IPS-20b (cell line): ENCODE data around the gene ARL13B.
A peak's percentile ranks its signal among the peaks of the same experiment; 100 is the strongest.

Source experiments
- H3K27ac ChIP-seq: one replicate; pipeline ENCODE4 v1.5.1; 2013; ENCODE audit warnings: low read length
- H3K27me3 ChIP-seq: 2 replicates; pipeline ENCODE4 v1.6.1; 2013; ENCODE audit warnings: mild to moderate bottlenecking, low read length, inconsistent platforms; ENCODE audit not compliant: insufficient read depth
- H3K36me3 ChIP-seq: 2 replicates; pipeline ENCODE4 v1.6.1; 2013; ENCODE audit warnings: low read depth, mild to moderate bottlenecking, inconsistent platforms, low read length, moderate library complexity; ENCODE audit not compliant: insufficient read depth
- H3K4me1 ChIP-seq: 2 replicates; pipeline ENCODE4 v1.6.1; 2013; ENCODE audit warnings: mild to moderate bottlenecking, control low read depth, inconsistent platforms, low read length, moderate library complexity; ENCODE audit not compliant: insufficient read depth
- H3K4me3 ChIP-seq: 2 replicates; pipeline ENCODE4 v1.5.1; 2013; ENCODE audit warnings: mild to moderate bottlenecking, low read length, inconsistent platforms
- H3K9ac ChIP-seq: 2 replicates; pipeline ENCODE4 v1.6.1; 2013; ENCODE audit warnings: low read depth, mild to moderate bottlenecking, inconsistent platforms, low read length, moderate library complexity
- H3K9me3 ChIP-seq: 2 replicates; pipeline ENCODE4 v1.6.1; 2013; ENCODE audit warnings: mild to moderate bottlenecking, low read depth, low read length, inconsistent platforms; ENCODE audit not compliant: insufficient read depth

ARL13B gene

GRCh38 chr3:93969997-93970396 lies 10.0 kb upstream of the ARL13B start:
- Histone ChIP-seq H3K9ac (no peak overlapping the region), H3K4me1 (peaks cover 7% of the 10 kb centered on the region; the same call in 1 of the 2 replicates), H3K4me3 (no peak overlapping the region), H3K9me3 (no peaks in the 10 kb centered on the region), H3K36me3 (no peaks in the 10 kb centered on the region), H3K27me3 (peaks cover 13% of the 10 kb centered on the region), H3K27ac (no peak overlapping the region)

- Histone ChIP-seq H3K9ac (peak within 1 kb of the TSS; percentile 76), H3K27ac (no peak within 1 kb of the TSS), H3K9me3 (no peaks in the 10 kb centered on the region)
Measured at GRCh38 chr3:93973131-93974126, 6.5 kb upstream of the ARL13B start, which contains the start of gene PROS1. Gene PROS1, minus strand, starts transcription at chr3:93973896. Its CDS starts 147 bp downstream, at chr3:93973749.

GRCh38 chr3:93981649-93982048 lies 1.7 kb downstream of the ARL13B start:
- H3K9me3 ChIP-seq: no peaks in the 10 kb centered on the region
- H3K27me3 ChIP-seq: no peaks in the 10 kb centered on the region
- no peaks in the 10 kb centered on the region for H3K4me1 ChIP-seq
- H3K36me3 ChIP-seq: no peaks in the 10 kb centered on the region
- peak overlapping the region; percentile 88; the same call in 1 of the 2 replicates for H3K4me3 ChIP-seq
- no peak overlapping the region for H3K27ac ChIP-seq
- H3K9ac ChIP-seq: no peak overlapping the region

More at GRCh38 chr3:93973131-93974126, 6.5 kb upstream of the ARL13B start, which contains the start of gene PROS1:
- Histone ChIP-seq H3K27me3 (peaks cover 13% of the 10 kb centered on the region), H3K36me3 (no peaks in the 10 kb centered on the region), H3K4me1 (peaks cover 6% of the 10 kb centered on the region; the same call in 1 of the 2 replicates), H3K4me3 (peak within 1 kb of the TSS; percentile 85)

GRCh38 chr3:93983408-93983807 lies 3.5 kb downstream of the ARL13B start:
- H3K27ac ChIP-seq: no peak overlapping the region
- H3K4me3 ChIP-seq: no peak overlapping the region
- no peaks in the 10 kb centered on the region for H3K9me3 ChIP-seq
- H3K27me3 ChIP-seq: no peaks in the 10 kb centered on the region
- H3K36me3 ChIP-seq: no peaks in the 10 kb centered on the region
- H3K4me1 ChIP-seq: no peaks in the 10 kb centered on the region; the same call in 1 of the 2 replicates
- H3K9ac ChIP-seq: no peak overlapping the region

GRCh38 chr3:93984618-93985017 lies 4.7 kb downstream of the ARL13B start:
- H3K4me1 ChIP-seq: no peaks in the 10 kb centered on the region; the same call in 1 of the 2 replicates
- H3K27me3 ChIP-seq: no peaks in the 10 kb centered on the region

GRCh38 chr3:93988283-93988682 lies 8.3 kb downstream of the ARL13B start:
- Histone ChIP-seq H3K27me3 (no peaks in the 10 kb centered on the region), H3K36me3 (no peaks in the 10 kb centered on the region), H3K4me1 (no peaks in the 10 kb centered on the region; the same call in 1 of the 2 replicates), H3K27ac (no peak overlapping the region), H3K9ac (no peak overlapping the region), H3K9me3 (no peaks in the 10 kb centered on the region), H3K4me3 (no peak overlapping the region)

More at GRCh38 chr3:93984618-93985017, 4.7 kb downstream of the ARL13B start:
- Histone ChIP-seq H3K9me3 (no peaks in the 10 kb centered on the region), H3K36me3 (no peaks in the 10 kb centered on the region), H3K4me3 (no peak overlapping the region), H3K9ac (no peak overlapping the region), H3K27ac (no peak overlapping the region)

- H3K4me1 ChIP-seq: no peaks in the 10 kb centered on the region; the same call in 1 of the 2 replicates
- no peak overlapping the region for H3K9ac ChIP-seq
- H3K9me3 ChIP-seq: no peaks in the 10 kb centered on the region
- H3K36me3 ChIP-seq: no peaks in the 10 kb centered on the region
- H3K4me3 ChIP-seq: no peak overlapping the region
- H3K27ac ChIP-seq: no peak overlapping the region
- no peaks in the 10 kb centered on the region for H3K27me3 ChIP-seq
Measured at GRCh38 chr3:93988764-93989163, 8.8 kb downstream of the ARL13B start.

GRCh38 chr3:93989241-93989640 lies 9.3 kb downstream of the ARL13B start:
- H3K4me3 ChIP-seq: no peak overlapping the region
- H3K27ac ChIP-seq: no peak overlapping the region
- no peaks in the 10 kb centered on the region; the same call in 1 of the 2 replicates for H3K4me1 ChIP-seq
- no peaks in the 10 kb centered on the region for H3K36me3 ChIP-seq
- H3K9ac ChIP-seq: no peak overlapping the region
- no peaks in the 10 kb centered on the region for H3K27me3 ChIP-seq
- no peaks in the 10 kb centered on the region for H3K9me3 ChIP-seq

GRCh38 chr3:93991631-93992030 lies 11.7 kb downstream of the ARL13B start:
- Histone ChIP-seq H3K27me3 (no peaks in the 10 kb centered on the region), H3K27ac (no peak overlapping the region), H3K4me1 (no peaks in the 10 kb centered on the region; the same call in 1 of the 2 replicates), H3K9me3 (no peaks in the 10 kb centered on the region), H3K9ac (no peak overlapping the region), H3K4me3 (no peak overlapping the region), H3K36me3 (no peaks in the 10 kb centered on the region)

- Histone ChIP-seq H3K36me3 (no peaks in the 10 kb centered on the region), H3K4me1 (no peaks in the 10 kb centered on the region; the same call in 1 of the 2 replicates), H3K4me3 (no peak overlapping the region), H3K9me3 (no peaks in the 10 kb centered on the region), H3K27ac (no peak overlapping the region), H3K27me3 (no peaks in the 10 kb centered on the region), H3K9ac (no peak overlapping the region)
Measured at GRCh38 chr3:93992207-93992606, 12.3 kb downstream of the ARL13B start.

GRCh38 chr3:93994056-93994455 lies 14.1 kb downstream of the ARL13B start:
- Histone ChIP-seq H3K36me3 (no peaks in the 10 kb centered on the region), H3K27ac (no peak overlapping the region), H3K27me3 (no peaks in the 10 kb centered on the region), H3K4me1 (no peaks in the 10 kb centered on the region), H3K9me3 (no peaks in the 10 kb centered on the region), H3K4me3 (no peak overlapping the region), H3K9ac (no peak overlapping the region)

GRCh38 chr3:94001191-94001590 lies 21.2 kb downstream of the ARL13B start:
- H3K9me3 ChIP-seq: no peaks in the 10 kb centered on the region
- H3K27me3 ChIP-seq: no peaks in the 10 kb centered on the region
- H3K4me3 ChIP-seq: no peak overlapping the region
- no peaks in the 10 kb centered on the region for H3K36me3 ChIP-seq
- no peak overlapping the region for H3K9ac ChIP-seq
- no peak overlapping the region for H3K27ac ChIP-seq
- no peaks in the 10 kb centered on the region for H3K4me1 ChIP-seq
